ENCODE results near the gene THRA.

THRA gene

DNA sequence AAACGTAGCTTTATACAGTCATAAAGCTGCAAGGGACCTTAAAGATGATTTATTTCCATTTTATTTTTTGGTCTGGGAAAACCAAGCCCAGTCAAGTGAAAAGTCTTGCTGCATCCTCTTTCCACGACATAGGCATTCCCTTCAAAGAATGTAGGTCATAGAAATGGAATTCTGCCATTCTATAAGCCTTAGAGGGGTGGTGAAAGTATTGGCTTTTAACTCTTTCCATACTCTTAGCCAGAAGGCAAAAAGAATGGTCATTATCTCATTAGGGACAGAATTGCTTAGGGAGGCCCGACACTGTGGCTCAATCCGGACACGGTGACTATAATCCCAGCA lies 51.1 kb downstream of the THRA start:
- H3K4me3 ChIP-seq (ENCODE audit: low read length) = peak overlapping the region; percentile 55; the same call in 1 of the 2 replicates
- TF ChIP-seq, protein P1, sequence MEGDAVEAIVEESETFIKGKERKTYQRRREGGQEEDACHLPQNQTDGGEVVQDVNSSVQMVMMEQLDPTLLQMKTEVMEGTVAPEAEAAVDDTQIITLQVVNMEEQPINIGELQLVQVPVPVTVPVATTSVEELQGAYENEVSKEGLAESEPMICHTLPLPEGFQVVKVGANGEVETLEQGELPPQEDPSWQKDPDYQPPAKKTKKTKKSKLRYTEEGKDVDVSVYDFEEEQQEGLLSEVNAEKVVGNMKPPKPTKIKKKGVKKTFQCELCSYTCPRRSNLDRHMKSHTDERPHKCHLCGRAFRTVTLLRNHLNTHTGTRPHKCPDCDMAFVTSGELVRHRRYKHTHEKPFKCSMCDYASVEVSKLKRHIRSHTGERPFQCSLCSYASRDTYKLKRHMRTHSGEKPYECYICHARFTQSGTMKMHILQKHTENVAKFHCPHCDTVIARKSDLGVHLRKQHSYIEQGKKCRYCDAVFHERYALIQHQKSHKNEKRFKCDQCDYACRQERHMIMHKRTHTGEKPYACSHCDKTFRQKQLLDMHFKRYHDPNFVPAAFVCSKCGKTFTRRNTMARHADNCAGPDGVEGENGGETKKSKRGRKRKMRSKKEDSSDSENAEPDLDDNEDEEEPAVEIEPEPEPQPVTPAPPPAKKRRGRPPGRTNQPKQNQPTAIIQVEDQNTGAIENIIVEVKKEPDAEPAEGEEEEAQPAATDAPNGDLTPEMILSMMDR (conservative IDR thresholded peaks at IDR 0.05; ENCODE audit: low read length) = no peak
- DNase-seq (ENCODE audit: low read depth) = peak; percentile 60

DNA sequence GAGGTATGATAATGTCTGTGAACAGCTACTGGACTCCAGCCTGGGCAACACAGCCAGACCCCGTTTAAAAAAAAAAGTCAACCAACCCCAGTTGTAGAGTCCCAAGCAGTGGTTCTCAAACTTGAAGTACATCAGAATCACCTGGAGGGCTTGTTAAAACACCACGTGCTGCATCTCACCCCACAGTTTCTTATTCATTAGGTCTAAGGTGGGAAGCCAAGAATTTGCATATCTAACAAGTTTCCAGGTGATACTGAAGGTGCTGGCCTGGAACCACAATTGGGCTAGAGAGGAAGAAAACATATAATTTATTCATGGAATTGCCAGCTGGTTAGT lies 52.3 kb downstream of the THRA start:
- H3K4me3 ChIP-seq (ENCODE audit: low read length) = no peak overlapping the region
- TF ChIP-seq, protein P1 (conservative IDR thresholded peaks at IDR 0.05; ENCODE audit: low read length) = no peak
- DNase-seq (ENCODE audit: low read depth) = no peak

DNA sequence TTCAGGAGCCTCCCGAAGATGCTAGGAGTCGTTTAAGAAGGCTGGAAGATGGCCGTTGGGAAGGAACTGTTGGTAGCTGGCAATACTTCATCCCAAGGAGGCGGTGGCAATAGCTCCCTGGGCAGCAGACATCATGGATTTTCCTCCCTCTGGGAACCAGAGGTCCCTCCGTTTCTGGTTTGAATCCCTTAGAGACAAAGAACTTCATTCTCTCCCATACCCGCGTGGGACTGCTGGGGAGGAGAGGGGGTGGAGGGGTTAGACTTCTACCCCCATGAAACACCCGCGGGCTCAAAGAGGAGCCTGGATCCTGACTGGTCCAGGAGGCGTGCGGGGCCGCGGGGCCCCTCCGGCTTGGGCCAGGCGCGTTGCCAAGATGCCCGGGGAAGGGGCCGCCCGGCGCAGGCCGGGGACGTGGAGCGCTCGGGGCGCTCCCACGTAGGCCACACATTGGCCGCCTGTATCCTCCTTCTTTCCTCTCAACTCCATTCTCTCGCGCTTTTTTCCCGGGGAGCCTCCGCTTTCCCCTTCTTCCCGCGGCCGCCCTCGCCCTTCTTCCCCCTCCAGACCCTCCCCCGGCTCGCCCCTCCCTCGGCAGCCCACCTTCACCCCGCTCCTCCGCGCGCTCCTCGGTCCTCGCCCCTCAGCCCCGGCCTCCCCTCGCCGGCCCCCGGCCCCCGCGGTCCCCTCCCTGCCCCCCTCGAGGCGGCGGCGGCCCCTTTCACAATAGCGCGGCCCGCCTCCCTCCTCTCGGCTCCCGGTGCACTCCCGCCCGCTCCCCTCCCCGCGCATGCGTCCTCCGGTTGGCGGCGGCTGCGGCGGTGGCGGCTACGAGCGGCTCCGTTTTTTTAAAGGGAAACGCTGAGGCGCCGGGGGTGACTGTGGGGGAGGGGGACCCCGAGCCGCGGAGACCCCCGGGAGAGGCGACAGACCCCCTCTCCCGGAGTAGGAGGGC lies 58.7 kb downstream of the THRA start, which contains the start of gene MSL1:
TSS of gene MSL1 (plus strand) at position 791 of the 955 bp plus-strand sequence. CDS start 642 bp downstream, outside the sequence.
- peak within 1 kb of the TSS; percentile 97 for H3K4me3 ChIP-seq (ENCODE audit: low read length)
- TF ChIP-seq, protein P1 (conservative IDR thresholded peaks at IDR 0.05; ENCODE audit: low read length) = no peak
- DNase-seq (ENCODE audit: low read depth) = peak; percentile 76

- H3K4me3 ChIP-seq (ENCODE audit: low read length) = peak overlapping the region; percentile 97
- peak; percentile 54 for DNase-seq (ENCODE audit: low read depth)
- TF ChIP-seq, protein P1 (conservative IDR thresholded peaks at IDR 0.05; ENCODE audit: low read length) = peak; percentile 22; the same call in 1 of the 2 replicates
Measured at GRCh38 chr17:40122136-40122998, 59.6 kb downstream of the THRA start.

GRCh38 chr17:40122999-40123810 lies 60.4 kb downstream of the THRA start:
- H3K4me3 ChIP-seq (ENCODE audit: low read length) = peak overlapping the region; percentile 97
- peak; percentile 34 for DNase-seq (ENCODE audit: low read depth)
- TF ChIP-seq, protein P1 (conservative IDR thresholded peaks at IDR 0.05; ENCODE audit: low read length) = no peak

GRCh38 chr17:40123811-40124114 lies 61.0 kb downstream of the THRA start:
- TF ChIP-seq, protein P1 (conservative IDR thresholded peaks at IDR 0.05; ENCODE audit: low read length) = no peak
- no peak for DNase-seq (ENCODE audit: low read depth)
- peak overlapping the region; percentile 97 for H3K4me3 ChIP-seq (ENCODE audit: low read length)
